ENCODE measurements around the gene HOTAIR. TPM values are rescaled to one million over a fixed set of nuclear protein-coding genes. Genes with fewer than 3 reads are reported as not detected.
A peak's percentile ranks its signal among the peaks of the same experiment; 100 is the strongest.

HOTAIR gene
- total RNA-seq, 6 donors from 2014 or later = not detected

- no peak overlapping the region for H3K27ac ChIP-seq
- no peak for TF ChIP-seq CTCF (IDR thresholded peaks at IDR 0.05)
- H3K4me3 ChIP-seq = no peak overlapping the region
- no peaks in the 10 kb centered on the region for H3K36me3 ChIP-seq
- 11 to 17% methylated on average over 26 to 28 of the region's 31 CpGs for WGBS, 2 donors
- peaks cover 4 to 93% (median 53%) of the 10 kb centered on the region in 4 donors for H3K27me3 ChIP-seq
- ATAC-seq (ENCODE audit: low FRiP score in 2 of 2) (peak in 1 of 2 donors; percentile 7), DNase-seq (peak in 1 of 2 donors; percentile 67)
- no peaks in the 10 kb centered on the region for H3K9me3 ChIP-seq
- H3K4me1 ChIP-seq = peaks cover 17 to 35% (median 22%) of the 10 kb centered on the region in 4 donors
These were observed 30.2 kb upstream of the HOTAIR start for GRCh38 chr12:54004841-54005530.

GRCh38 chr12:54004063-54004840, 29.5 kb upstream of the HOTAIR start:
- Histone ChIP-seq H3K36me3 (no peaks in the 10 kb centered on the region), H3K4me3 (no peak overlapping the region), H3K27me3 (peaks cover 3 to 93% (median 53%) of the 10 kb centered on the region in 4 donors), H3K9me3 (no peaks in the 10 kb centered on the region), H3K4me1 (peaks cover 14 to 36% (median 25%) of the 10 kb centered on the region in 4 donors), H3K27ac (no peak overlapping the region)
- DNase-seq (peak in 1 of 2 donors; percentile 24), ATAC-seq (ENCODE audit: low FRiP score in 2 of 2) (no peak)
- 14 to 24% methylated on average over 20 of the region's 20 CpGs for WGBS, 2 donors
- TF ChIP-seq CTCF (IDR thresholded peaks at IDR 0.05) = no peak
- TF ChIP-seq POLR2A (IDR thresholded peaks at IDR 0.05) = no peak
- no peak for TF ChIP-seq POLR2AphosphoS5 (IDR thresholded peaks at IDR 0.05)
- no peak for TF ChIP-seq EP300 (IDR thresholded peaks at IDR 0.05)

- WGBS, 2 donors = 31 to 56% methylated on average over 3 of the region's 3 CpGs
- no peaks in the 10 kb centered on the region for H3K36me3 ChIP-seq
- peaks cover 11 to 32% (median 22%) of the 10 kb centered on the region in 4 donors for H3K4me1 ChIP-seq
- H3K27me3 ChIP-seq = peaks cover 3 to 95% (median 55%) of the 10 kb centered on the region in 4 donors
- H3K4me3 ChIP-seq = no peak overlapping the region
- no peak for DNase-seq
- no peak overlapping the region for H3K27ac ChIP-seq
- no peaks in the 10 kb centered on the region for H3K9me3 ChIP-seq
- no peak for ATAC-seq (ENCODE audit: low FRiP score in 2 of 2)
- TF ChIP-seq POLR2AphosphoS5 (IDR thresholded peaks at IDR 0.05) = no peak
- no peak for TF ChIP-seq EP300 (IDR thresholded peaks at IDR 0.05)
- no peak for TF ChIP-seq CTCF (IDR thresholded peaks at IDR 0.05)
- TF ChIP-seq POLR2A (IDR thresholded peaks at IDR 0.05) = no peak
These were observed 28.9 kb upstream of the HOTAIR start for GRCh38 chr12:54003625-54004024.

GRCh38 chr12:54002915-54003389, 28.2 kb upstream of the HOTAIR start:
- H3K4me3 ChIP-seq = no peak overlapping the region
- H3K27ac ChIP-seq = no peak overlapping the region
- no peak for ATAC-seq (ENCODE audit: low FRiP score in 2 of 2)
- 16 to 19% methylated on average over 16 to 19 of the region's 19 CpGs for WGBS, 2 donors
- peaks cover 3 to 95% (median 56%) of the 10 kb centered on the region in 4 donors for H3K27me3 ChIP-seq
- peaks cover 11 to 32% (median 22%) of the 10 kb centered on the region in 4 donors for H3K4me1 ChIP-seq
- TF ChIP-seq EP300 (IDR thresholded peaks at IDR 0.05) (no peak), POLR2AphosphoS5 (IDR thresholded peaks at IDR 0.05) (no peak), CTCF (IDR thresholded peaks at IDR 0.05) (no peak), POLR2A (IDR thresholded peaks at IDR 0.05) (no peak)
- DNase-seq = peak in 1 of 2 donors; percentile 37
- no peaks in the 10 kb centered on the region for H3K9me3 ChIP-seq
- no peaks in the 10 kb centered on the region for H3K36me3 ChIP-seq

Data from upper lobe of left lung (tissue), 6 donors.